LNCaP clone FGC (cell line): Measurements from ENCODE around the gene OPN4.

ENCODE experiments used
- DNase-seq: peaks from one replicate; pipeline ENCODE4 v3.0.0-alpha.2; 2011; ENCODE audit warnings: low read depth
- H3K4me3 ChIP-seq: 2 replicates; pipeline ENCODE4 v1.5.1; 2011; ENCODE audit warnings: mild to moderate bottlenecking, low read depth, low read length, control low read depth
- TF ChIP-seq, protein P1 (sequence below): IDR thresholded peaks from 2 replicates; pipeline ENCODE4 v1.5.1; 2012; ENCODE audit warnings: mild to moderate bottlenecking; ENCODE audit not compliant: control insufficient read depth, insufficient read depth; ENCODE audit errors: extremely low read depth

The OPN4 gene

DNA sequence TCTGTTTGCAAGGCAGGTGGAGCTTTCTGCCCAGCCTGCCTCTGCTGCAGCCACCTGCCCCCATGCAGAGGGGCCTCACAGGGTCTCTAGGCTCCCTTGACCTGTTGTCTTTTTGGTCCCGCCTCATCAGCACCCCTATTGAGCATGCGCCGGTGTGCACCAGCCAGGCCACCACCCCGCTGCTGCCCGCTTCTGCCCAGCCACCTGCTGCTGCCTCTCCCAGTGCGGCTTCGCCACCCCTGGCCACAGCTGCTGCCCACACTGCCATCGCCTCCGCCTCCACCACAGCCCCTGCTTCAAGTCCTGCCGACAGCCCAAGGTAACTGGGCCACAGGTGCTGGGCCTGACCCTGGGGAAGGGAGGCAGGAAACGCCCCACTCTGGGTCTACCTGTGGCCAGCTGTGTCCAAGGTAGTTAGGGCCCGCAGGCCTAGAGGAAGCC is 52.1 kb downstream of the OPN4 start:
- no peak for DNase-seq
- TF ChIP-seq, protein P1, sequence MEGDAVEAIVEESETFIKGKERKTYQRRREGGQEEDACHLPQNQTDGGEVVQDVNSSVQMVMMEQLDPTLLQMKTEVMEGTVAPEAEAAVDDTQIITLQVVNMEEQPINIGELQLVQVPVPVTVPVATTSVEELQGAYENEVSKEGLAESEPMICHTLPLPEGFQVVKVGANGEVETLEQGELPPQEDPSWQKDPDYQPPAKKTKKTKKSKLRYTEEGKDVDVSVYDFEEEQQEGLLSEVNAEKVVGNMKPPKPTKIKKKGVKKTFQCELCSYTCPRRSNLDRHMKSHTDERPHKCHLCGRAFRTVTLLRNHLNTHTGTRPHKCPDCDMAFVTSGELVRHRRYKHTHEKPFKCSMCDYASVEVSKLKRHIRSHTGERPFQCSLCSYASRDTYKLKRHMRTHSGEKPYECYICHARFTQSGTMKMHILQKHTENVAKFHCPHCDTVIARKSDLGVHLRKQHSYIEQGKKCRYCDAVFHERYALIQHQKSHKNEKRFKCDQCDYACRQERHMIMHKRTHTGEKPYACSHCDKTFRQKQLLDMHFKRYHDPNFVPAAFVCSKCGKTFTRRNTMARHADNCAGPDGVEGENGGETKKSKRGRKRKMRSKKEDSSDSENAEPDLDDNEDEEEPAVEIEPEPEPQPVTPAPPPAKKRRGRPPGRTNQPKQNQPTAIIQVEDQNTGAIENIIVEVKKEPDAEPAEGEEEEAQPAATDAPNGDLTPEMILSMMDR = no peak
- no peak overlapping the region for H3K4me3 ChIP-seq

DNA sequence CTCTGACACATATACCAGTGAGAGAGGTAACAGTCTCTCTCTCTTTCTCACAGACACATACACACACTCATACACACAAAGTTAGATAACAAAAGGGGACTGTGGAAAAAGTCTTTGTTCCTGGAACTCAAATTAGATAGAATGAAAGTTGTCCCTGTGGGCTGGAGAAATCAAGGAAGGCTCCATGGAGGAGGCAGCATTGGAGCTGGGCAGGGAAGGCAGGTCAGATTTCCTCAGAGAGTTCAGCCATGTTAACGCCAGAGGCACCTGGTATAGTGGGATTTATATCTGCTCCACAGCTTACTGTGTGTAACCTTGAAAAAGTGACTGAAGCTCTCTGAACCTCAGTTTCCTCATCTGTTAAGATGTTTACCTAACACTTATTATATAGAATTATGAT is 52.6 kb downstream of the OPN4 start:
- TF ChIP-seq, protein P1 = no peak
- H3K4me3 ChIP-seq = no peak overlapping the region
- no peak for DNase-seq

DNA sequence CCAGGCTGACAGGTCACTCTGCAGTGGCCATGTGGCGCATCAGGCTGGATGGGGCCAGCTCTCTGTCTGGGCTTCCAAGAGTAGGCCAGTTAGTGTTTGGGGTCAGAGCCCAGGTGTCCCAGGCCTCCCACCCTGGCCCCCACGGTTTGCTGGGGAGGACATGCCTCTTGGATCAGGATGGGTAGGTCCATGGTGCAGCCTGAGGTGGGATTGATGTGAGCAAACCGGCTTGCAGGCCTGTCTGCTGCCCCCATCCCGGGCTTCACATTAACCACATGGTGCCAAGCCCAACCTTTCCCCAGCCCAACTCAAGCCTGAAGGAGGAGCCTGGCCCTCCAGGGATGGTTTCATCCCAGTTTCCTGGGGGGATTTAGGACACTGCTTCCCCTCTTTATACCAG is 53.2 kb downstream of the OPN4 start:
- DNase-seq = no peak
- TF ChIP-seq, protein P1 = no peak
- no peak overlapping the region for H3K4me3 ChIP-seq

- no peak overlapping the region for H3K4me3 ChIP-seq
- TF ChIP-seq, protein P1 = no peak
- no peak for DNase-seq
Measured at GRCh38 chr10:86708068-86708782, 53.9 kb downstream of the OPN4 start.

DNA sequence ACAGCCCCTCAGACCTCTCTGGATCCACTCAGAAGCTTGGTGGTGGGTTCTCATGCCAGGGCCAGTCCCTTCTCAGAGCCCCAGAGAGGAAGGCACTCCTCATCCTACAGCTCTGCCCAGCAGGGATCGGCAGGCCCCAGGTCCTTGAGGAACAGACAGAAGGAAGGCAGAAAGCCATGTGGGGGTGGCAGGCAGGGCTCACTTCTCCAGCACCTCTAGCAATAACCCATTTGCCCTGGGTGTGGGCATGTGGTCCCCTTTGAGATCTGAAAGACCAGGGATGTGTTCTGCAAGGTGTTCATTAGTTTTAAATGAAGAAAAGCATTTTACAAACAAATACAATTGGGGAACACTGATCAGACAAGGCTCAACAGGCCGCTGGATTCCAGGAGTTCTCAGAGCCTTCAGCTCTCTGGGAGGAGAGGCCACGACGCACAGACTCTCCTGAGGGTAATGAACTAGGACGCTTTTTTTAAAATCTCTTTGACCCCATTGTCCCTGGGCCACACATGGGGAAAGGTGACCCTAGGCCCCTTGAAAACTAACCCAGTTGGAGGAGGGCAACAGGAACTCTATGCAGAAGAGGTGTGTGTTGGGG is 54.5 kb downstream of the OPN4 start:
- DNase-seq = no peak

GRCh38 chr10:86709396-86710185 is 55.2 kb downstream of the OPN4 start:
- TF ChIP-seq, protein P1 = no peak
- H3K4me3 ChIP-seq = no peak overlapping the region
- DNase-seq = no peak

More for the DNA sequence above, 54.5 kb downstream of the OPN4 start:
- TF ChIP-seq, protein P1 = no peak
- H3K4me3 ChIP-seq = no peak overlapping the region
